Thyroid gland (tissue), 4 donors: ENCODE results near the gene DDX49.

Experiments used
- POLR2A ChIP-seq, 2 donors: fragments of 450-650 bp; IDR thresholded peaks; one replicate each; pipeline ENCODE4 v1.6.1; 2017; ENCODE audit warnings: antibody characterized with exemption in 2 of 2, mild to moderate bottlenecking in 2 of 2, moderate library complexity in 1 of 2
- TF ChIP-seq, protein P1 (sequence below), 6 experiments: fragments of 200-600 bp in 3 of 6; fragments of 450-650 bp in 3 of 6; sonication (generic) in 3 of 6; IDR thresholded peaks; one replicate each; pipeline ENCODE4 v1.5.1; 2016 to 2019; ENCODE audit warnings: antibody characterized with exemption in 6 of 6, mild to moderate bottlenecking in 2 of 6, inconsistent platforms in 1 of 6, moderate library complexity in 1 of 6

DNA sequence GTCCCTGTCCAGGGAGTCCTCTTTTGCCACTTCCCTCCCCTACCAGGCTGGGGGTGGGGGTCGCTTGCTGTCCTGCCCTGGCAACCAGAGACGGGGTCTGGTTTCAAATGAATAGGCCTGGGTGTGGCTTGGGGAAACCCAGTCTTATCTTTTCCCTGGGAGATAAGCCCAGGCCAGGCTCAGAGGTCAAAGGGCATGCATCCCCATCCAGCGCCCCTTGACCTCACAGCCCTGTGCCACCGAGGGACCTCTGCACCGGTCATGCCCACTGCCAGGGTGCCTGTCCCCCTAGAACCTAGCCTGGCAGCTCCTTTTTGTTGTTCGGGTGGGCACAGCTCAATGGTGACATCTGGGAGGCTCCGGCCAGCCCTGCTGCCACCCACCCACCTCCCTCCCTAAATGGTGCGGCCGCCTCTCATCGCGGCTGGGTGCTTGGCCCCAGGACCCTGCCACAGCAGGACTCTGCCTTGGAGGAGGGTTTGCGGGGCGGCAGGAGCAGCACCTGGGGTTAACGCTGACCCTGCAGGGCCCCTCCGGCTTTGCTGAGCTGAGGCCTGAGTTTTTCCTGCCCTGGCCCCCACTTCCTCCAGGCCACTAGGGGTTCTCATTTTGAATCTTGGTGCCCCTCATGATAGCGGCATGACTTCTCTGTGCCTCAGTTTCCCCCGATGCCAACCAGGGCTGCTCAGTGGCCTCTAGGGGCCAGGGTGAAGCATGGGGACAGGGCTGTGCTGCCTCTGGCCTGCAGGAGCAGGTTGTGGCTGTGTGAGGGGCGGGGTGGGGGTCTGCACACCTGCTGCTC lies 20.7 kb upstream of the DDX49 start:
- TF ChIP-seq, protein P1, sequence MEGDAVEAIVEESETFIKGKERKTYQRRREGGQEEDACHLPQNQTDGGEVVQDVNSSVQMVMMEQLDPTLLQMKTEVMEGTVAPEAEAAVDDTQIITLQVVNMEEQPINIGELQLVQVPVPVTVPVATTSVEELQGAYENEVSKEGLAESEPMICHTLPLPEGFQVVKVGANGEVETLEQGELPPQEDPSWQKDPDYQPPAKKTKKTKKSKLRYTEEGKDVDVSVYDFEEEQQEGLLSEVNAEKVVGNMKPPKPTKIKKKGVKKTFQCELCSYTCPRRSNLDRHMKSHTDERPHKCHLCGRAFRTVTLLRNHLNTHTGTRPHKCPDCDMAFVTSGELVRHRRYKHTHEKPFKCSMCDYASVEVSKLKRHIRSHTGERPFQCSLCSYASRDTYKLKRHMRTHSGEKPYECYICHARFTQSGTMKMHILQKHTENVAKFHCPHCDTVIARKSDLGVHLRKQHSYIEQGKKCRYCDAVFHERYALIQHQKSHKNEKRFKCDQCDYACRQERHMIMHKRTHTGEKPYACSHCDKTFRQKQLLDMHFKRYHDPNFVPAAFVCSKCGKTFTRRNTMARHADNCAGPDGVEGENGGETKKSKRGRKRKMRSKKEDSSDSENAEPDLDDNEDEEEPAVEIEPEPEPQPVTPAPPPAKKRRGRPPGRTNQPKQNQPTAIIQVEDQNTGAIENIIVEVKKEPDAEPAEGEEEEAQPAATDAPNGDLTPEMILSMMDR (IDR thresholded peaks at IDR 0.05) = no peak
- TF ChIP-seq POLR2A (IDR thresholded peaks at IDR 0.05) = no peak
